ENCODE data around the gene MTHFD2. TPM values are rescaled to one million over a fixed set of nuclear protein-coding genes. Genes with fewer than 3 reads are reported as not detected.
A peak's percentile ranks its signal among the peaks of the same experiment; 100 is the strongest.

Gene MTHFD2
- total RNA-seq, 2 donors from 2014 or later: 12.9 to 15.8 TPM

DNA sequence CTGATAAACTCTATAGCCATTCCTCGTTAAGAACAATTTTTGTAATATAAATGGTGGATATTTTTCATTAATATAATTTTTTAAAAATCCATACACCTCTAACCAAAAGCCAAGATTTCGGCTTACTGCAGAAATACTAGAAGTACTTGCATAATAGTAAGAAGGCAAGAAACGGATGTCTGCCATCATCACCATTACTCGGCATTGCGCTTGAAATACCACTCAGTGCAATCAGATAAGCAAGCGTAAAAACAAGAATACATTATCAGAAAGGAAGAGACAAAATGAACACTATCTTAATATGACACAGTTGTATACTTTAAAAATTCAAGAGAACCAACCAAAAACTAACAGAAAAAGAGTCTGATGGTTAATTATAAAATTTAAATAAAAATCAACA is 35.5 kb upstream of the MTHFD2 start:
- DNase-seq (ENCODE audit: low spot score): no peak
- Histone ChIP-seq H3K4me3 (no peak overlapping the region), H3K27ac (no peak overlapping the region), H3K4me1 (no peaks in the 10 kb centered on the region), H3K36me3 (peaks cover 87% of the 10 kb centered on the region), H3K27me3 (no peaks in the 10 kb centered on the region), H3K9me3 (peaks cover 0 to 4% of the 10 kb centered on the region in 2 donors)
- TF ChIP-seq, protein P1, sequence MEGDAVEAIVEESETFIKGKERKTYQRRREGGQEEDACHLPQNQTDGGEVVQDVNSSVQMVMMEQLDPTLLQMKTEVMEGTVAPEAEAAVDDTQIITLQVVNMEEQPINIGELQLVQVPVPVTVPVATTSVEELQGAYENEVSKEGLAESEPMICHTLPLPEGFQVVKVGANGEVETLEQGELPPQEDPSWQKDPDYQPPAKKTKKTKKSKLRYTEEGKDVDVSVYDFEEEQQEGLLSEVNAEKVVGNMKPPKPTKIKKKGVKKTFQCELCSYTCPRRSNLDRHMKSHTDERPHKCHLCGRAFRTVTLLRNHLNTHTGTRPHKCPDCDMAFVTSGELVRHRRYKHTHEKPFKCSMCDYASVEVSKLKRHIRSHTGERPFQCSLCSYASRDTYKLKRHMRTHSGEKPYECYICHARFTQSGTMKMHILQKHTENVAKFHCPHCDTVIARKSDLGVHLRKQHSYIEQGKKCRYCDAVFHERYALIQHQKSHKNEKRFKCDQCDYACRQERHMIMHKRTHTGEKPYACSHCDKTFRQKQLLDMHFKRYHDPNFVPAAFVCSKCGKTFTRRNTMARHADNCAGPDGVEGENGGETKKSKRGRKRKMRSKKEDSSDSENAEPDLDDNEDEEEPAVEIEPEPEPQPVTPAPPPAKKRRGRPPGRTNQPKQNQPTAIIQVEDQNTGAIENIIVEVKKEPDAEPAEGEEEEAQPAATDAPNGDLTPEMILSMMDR (IDR thresholded peaks at IDR 0.05): no peak

DNA sequence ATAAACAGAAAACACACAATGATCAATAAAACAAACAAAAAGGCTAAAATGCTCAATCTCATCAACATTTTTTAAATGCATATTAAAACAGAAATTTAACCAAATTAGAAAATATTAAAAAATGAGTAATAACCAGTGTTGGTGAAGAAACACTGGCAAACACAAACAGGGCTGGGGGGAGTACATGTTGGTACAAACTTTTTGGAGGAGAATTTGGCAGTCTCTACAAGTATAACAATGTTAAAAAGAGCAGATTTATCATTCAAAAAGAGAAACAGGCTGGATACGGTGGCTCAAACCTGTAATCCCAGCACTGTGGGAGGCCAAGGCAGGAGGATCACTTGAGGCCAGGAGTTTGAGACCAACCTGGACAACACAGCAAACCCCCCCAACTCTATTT is 33.7 kb upstream of the MTHFD2 start:
- TF ChIP-seq, protein P1 (IDR thresholded peaks at IDR 0.05): no peak
- Histone ChIP-seq H3K4me1 (no peaks in the 10 kb centered on the region), H3K4me3 (no peak overlapping the region), H3K27ac (no peak overlapping the region), H3K36me3 (peaks cover 89% of the 10 kb centered on the region), H3K9me3 (peaks cover 0 to 4% of the 10 kb centered on the region in 2 donors), H3K27me3 (no peaks in the 10 kb centered on the region)
- DNase-seq (ENCODE audit: low spot score): no peak

DNA sequence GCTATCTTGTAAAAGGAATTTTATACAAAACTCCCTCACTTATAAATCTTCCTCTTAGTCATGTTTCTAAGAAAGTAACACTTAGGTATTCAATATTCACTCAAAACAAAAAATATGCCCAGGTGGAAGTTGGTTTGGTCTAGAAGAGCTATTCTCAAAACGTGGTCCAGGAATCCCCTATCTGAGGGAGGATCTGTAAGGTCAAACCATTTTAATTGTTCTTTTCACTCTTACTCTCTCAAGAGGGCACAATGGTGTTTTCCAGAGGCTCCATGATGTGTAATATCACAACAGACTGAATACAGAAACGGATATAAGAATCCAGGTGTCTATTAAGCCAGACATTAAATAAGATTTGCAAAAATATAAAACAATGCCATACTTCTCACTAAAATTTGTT is 29.7 kb upstream of the MTHFD2 start:
- Histone ChIP-seq H3K27me3 (no peaks in the 10 kb centered on the region), H3K9me3 (peaks cover 0 to 4% of the 10 kb centered on the region in 2 donors), H3K36me3 (peaks cover 74% of the 10 kb centered on the region), H3K4me3 (no peak overlapping the region), H3K27ac (no peak overlapping the region), H3K4me1 (peaks cover 0 to 3% of the 10 kb centered on the region in 2 donors)
- DNase-seq (ENCODE audit: low spot score): no peak
- TF ChIP-seq, protein P1 (IDR thresholded peaks at IDR 0.05): no peak

DNA sequence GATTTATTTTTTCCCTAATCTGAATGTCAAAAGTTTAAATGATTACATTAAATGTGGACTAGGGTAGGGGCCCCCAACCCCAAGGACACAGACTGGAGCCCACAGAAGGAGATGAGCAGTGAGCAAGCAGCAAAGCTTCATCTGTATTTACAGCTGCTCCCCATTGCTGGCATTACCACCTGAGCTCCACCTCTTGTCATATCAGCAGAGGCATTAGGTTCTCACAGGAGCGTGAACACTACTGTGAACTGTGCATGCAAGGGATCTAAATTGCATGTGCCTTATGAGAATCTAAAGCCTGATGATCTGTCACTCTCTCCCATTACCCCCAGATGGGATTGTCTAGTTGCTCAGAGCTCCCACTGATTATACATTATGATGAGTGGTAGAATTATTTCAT is 23.5 kb upstream of the MTHFD2 start:
- peaks cover 17% of the 10 kb centered on the region for H3K36me3 ChIP-seq
- no peak overlapping the region for H3K27ac ChIP-seq
- peaks cover 0 to 28% of the 10 kb centered on the region in 2 donors for H3K4me1 ChIP-seq
- H3K4me3 ChIP-seq: no peak overlapping the region
- no peaks in the 10 kb centered on the region for H3K27me3 ChIP-seq
- TF ChIP-seq, protein P1 (IDR thresholded peaks at IDR 0.05): no peak
- H3K9me3 ChIP-seq: no peaks in the 10 kb centered on the region
- DNase-seq (ENCODE audit: low spot score): no peak

DNA sequence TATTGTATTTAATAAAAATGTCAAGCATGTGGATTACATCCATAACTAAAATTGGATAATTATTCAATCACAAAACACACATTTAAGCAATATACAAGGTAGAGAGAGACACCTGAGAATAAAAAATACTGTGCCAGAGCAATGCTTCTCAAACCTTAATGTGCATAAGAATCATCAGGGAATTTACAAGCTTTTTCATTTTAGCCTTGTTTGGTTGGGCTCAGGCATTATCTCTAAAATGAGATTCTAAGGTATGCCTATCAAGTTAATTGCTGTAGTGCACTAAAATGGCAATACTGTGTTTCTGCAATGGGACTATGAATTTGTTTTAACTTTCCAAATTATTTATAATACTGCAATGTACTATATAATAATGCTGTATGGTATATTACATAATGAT is 20.7 kb upstream of the MTHFD2 start:
- Histone ChIP-seq H3K4me3 (peak overlapping the region; percentile 81 to 98), H3K36me3 (no peaks in the 10 kb centered on the region), H3K4me1 (peaks cover 0 to 28% of the 10 kb centered on the region in 2 donors), H3K27me3 (no peaks in the 10 kb centered on the region), H3K9me3 (no peaks in the 10 kb centered on the region), H3K27ac (peak overlapping the region; percentile 92 to 97)
- TF ChIP-seq, protein P1 (IDR thresholded peaks at IDR 0.05): no peak
- no peak for DNase-seq (ENCODE audit: low spot score)

Data from right atrium auricular region (tissue), 2 donors.